ENCODE data around the gene SLC22A4. TPM values are rescaled to one million over a fixed set of nuclear protein-coding genes. Genes with fewer than 3 reads are reported as not detected.

SLC22A4 gene
- total and polyA plus RNA-seq, 2 experiments from 2014 or later, result 24.0 to 26.0 TPM

DNA sequence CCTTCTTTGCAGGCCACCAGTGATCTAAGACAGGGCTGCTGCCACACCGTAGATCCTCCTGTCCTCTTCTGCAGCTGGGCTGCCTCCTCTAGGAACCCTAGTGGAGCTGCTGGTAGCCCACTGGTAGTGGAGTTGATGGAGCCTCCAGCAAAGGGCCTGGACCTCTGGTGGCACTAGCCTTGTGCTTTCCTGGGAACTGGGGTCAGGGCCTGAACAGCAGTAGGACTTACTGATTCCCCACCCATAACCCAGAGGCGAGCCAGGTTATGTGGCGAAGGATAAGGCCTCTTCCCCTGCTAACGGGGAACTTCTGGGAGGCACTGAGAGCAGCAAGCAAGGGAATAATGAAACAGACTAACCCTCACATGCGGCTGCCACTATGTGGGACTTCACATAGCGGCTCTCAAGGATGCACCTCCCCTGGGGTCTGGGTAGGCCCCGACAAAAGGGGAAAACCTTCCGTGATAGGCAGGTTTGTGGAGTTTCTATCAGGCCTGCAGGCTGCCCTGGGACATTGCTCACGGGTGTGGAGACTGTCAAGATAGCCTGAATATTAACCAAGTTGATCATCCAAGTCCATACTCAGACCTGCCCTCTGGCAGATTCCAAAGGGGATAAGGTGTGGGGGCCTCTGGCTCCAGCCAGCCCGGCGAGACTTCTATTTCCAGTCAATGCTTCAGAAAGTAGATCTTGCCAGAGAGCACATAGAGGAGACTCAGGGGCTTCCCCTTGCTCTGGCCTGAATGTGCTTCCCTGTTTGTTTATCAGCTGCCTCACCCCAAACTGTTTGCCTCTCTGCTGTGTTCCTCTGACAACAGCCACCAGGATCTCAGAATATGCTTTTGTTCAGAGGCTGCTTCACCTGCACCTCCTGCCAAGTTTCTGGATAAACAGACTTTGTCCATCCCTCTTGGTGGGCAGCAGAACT is 7.4 kb downstream of the SLC22A4 start:
- Histone ChIP-seq H3K27me3 (replicated peaks; ENCODE audit: insufficient read depth) (no peaks in the 10 kb centered on the region), H3K36me3 (ENCODE audit: low read depth) (no peaks in the 10 kb centered on the region), H3F3A (ENCODE audit: insufficient read depth) (0 out of 2 replicates have a peak, but pooled peaks cover 5% of the 10 kb centered on the region), H3K9me3 (ENCODE audit: low read depth) (no peaks in the 10 kb centered on the region), H4K20me1 (ENCODE audit: insufficient read depth) (no peaks in the 10 kb centered on the region; the same call in 1 of the 2 replicates), H3K4me1 (ENCODE audit: insufficient read depth) (peaks cover 9% of the 10 kb centered on the region; the same call in 1 of the 2 replicates), H3K27ac (no peak overlapping the region), H3K79me2 (ENCODE audit: insufficient read depth) (peaks cover 90% of the 10 kb centered on the region), H3K9me2 (ENCODE audit: insufficient read depth) (no peaks in the 10 kb centered on the region), H3K4me2 (ENCODE audit: unreplicated experiment) (no peak overlapping the region), H3K9ac (no peak overlapping the region), H2AFZ (no peak overlapping the region), H3K4me3 (no peak overlapping the region)
- WGBS, 2 experiments (ENCODE audit: low coverage in 1 of 2, low lambda C conversion rate in 2 of 2, missing lambda C conversion rate in 2 of 2), result 88 to 89% methylated on average over 11 of the region's 11 CpGs
- TF ChIP-seq EZH2 (IDR thresholded peaks at IDR 0.05; ENCODE audit: insufficient read depth, poor library complexity, severe bottlenecking), result no peak
- TF ChIP-seq EZH2phosphoT487 (IDR thresholded peaks at IDR 0.05; ENCODE audit: insufficient read depth, low read depth), result no peak
- DNase-seq, result no peak
- in situ Hi-C loops (cut with MboI), result no loop called here

GRCh38 chr5:132302413-132302812 is 8.2 kb downstream of the SLC22A4 start:
- no peaks in the 10 kb centered on the region for H3K9me3 ChIP-seq (ENCODE audit: low read depth)
- no peak overlapping the region for H3K4me2 ChIP-seq (ENCODE audit: unreplicated experiment)
- 0 out of 2 replicates have a peak, but pooled peaks cover 5% of the 10 kb centered on the region for H3F3A ChIP-seq (ENCODE audit: insufficient read depth)
- no peaks in the 10 kb centered on the region for H3K36me3 ChIP-seq (ENCODE audit: low read depth)
- no peak overlapping the region for H3K4me3 ChIP-seq
- WGBS, 2 experiments (ENCODE audit: low coverage in 1 of 2, low lambda C conversion rate in 2 of 2, missing lambda C conversion rate in 2 of 2), result 56 to 80% methylated on average over 3 of the region's 3 CpGs
- H3K9ac ChIP-seq, result no peak overlapping the region
- no peaks in the 10 kb centered on the region; the same call in 1 of the 2 replicates for H4K20me1 ChIP-seq (ENCODE audit: insufficient read depth)
- H3K9me2 ChIP-seq (ENCODE audit: insufficient read depth), result no peaks in the 10 kb centered on the region
- no peak overlapping the region for H2AFZ ChIP-seq
- H3K27ac ChIP-seq, result no peak overlapping the region
- in situ Hi-C loops (cut with MboI), result no loop called here
- TF ChIP-seq EZH2phosphoT487 (IDR thresholded peaks at IDR 0.05; ENCODE audit: insufficient read depth, low read depth) (no peak), EZH2 (IDR thresholded peaks at IDR 0.05; ENCODE audit: insufficient read depth, poor library complexity, severe bottlenecking) (no peak)
- H3K27me3 ChIP-seq (replicated peaks; ENCODE audit: insufficient read depth), result no peaks in the 10 kb centered on the region
- H3K79me2 ChIP-seq (ENCODE audit: insufficient read depth), result peaks cover 90% of the 10 kb centered on the region
- peaks cover 9% of the 10 kb centered on the region; the same call in 1 of the 2 replicates for H3K4me1 ChIP-seq (ENCODE audit: insufficient read depth)
- DNase-seq, result no peak

DNA sequence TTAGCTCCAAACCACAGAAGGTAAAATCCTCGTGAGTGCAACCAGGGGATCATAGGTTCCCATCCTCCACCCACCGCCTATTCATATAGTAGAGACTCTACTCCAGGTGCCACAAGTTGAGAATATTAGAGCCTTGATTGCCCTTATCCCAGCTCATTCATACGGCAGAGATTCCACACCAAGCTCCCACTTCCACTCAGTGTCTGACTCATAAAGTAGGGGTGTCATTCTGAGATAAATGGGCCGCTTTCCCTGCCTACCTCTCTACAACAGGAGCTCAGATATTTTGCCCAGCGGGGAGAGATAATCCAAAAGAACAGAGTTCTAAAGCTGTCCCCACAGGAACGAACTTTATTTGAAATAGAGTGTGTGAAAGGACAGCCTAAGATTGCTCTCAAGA is 9.4 kb downstream of the SLC22A4 start:
- Histone ChIP-seq H4K20me1 (ENCODE audit: insufficient read depth) (no peaks in the 10 kb centered on the region; the same call in 1 of the 2 replicates), H3K9me3 (ENCODE audit: low read depth) (no peaks in the 10 kb centered on the region), H3K9me2 (ENCODE audit: insufficient read depth) (no peaks in the 10 kb centered on the region), H3K9ac (no peak overlapping the region), H3K27ac (no peak overlapping the region), H2AFZ (no peak overlapping the region), H3F3A (ENCODE audit: insufficient read depth) (0 out of 2 replicates have a peak, but pooled peaks cover 5% of the 10 kb centered on the region), H3K4me1 (ENCODE audit: insufficient read depth) (peaks cover 9% of the 10 kb centered on the region; the same call in 1 of the 2 replicates), H3K4me3 (no peak overlapping the region), H3K36me3 (ENCODE audit: low read depth) (no peaks in the 10 kb centered on the region), H3K27me3 (replicated peaks; ENCODE audit: insufficient read depth) (no peaks in the 10 kb centered on the region), H3K79me2 (ENCODE audit: insufficient read depth) (peaks cover 88% of the 10 kb centered on the region), H3K4me2 (ENCODE audit: unreplicated experiment) (no peak overlapping the region)
- DNase-seq, result no peak
- WGBS, 2 experiments (ENCODE audit: low coverage in 1 of 2, low lambda C conversion rate in 2 of 2, missing lambda C conversion rate in 2 of 2), result 91 to 95% methylated on average over 6 of the region's 6 CpGs
- no peak for TF ChIP-seq EZH2phosphoT487 (IDR thresholded peaks at IDR 0.05; ENCODE audit: insufficient read depth, low read depth)
- no peak for TF ChIP-seq EZH2 (IDR thresholded peaks at IDR 0.05; ENCODE audit: insufficient read depth, poor library complexity, severe bottlenecking)
- in situ Hi-C loops (cut with MboI), result no loop called here

DNA sequence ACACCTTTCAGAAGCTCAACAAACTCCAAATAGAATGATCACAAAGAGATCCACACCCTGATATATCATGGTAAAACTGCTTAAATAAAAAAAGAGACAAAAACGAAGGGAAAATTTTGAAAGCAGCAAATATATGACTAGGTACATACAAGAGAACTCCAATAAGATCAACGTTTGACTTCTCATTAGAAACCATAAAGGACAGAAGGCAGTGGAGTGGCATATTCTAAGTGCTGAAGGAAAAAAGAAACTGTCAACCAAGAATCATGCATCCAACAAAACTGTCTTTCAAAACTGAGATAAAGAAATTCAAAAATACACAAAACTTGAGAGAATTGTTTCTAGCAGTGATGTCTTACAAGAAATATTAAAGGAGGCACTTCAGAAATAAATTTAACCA is 11.2 kb downstream of the SLC22A4 start:
- Histone ChIP-seq H3K9me2 (ENCODE audit: insufficient read depth) (no peaks in the 10 kb centered on the region), H3K4me1 (ENCODE audit: insufficient read depth) (peaks cover 2% of the 10 kb centered on the region; the same call in 1 of the 2 replicates), H3K9ac (no peak overlapping the region), H3F3A (ENCODE audit: insufficient read depth) (no peaks in the 10 kb centered on the region), H3K4me3 (no peak overlapping the region), H3K9me3 (ENCODE audit: low read depth) (no peaks in the 10 kb centered on the region), H3K4me2 (ENCODE audit: unreplicated experiment) (no peak overlapping the region), H3K27me3 (replicated peaks; ENCODE audit: insufficient read depth) (no peaks in the 10 kb centered on the region), H3K36me3 (ENCODE audit: low read depth) (no peaks in the 10 kb centered on the region), H3K79me2 (ENCODE audit: insufficient read depth) (peaks cover 72% of the 10 kb centered on the region), H4K20me1 (ENCODE audit: insufficient read depth) (no peaks in the 10 kb centered on the region; the same call in 1 of the 2 replicates), H2AFZ (no peak overlapping the region), H3K27ac (no peak overlapping the region)
- WGBS, 2 experiments (ENCODE audit: low coverage in 1 of 2, low lambda C conversion rate in 2 of 2, missing lambda C conversion rate in 2 of 2), result 86 to 95% methylated on average over 2 of the region's 2 CpGs
- in situ Hi-C loops (cut with MboI), result no loop called here
- TF ChIP-seq EZH2phosphoT487 (IDR thresholded peaks at IDR 0.05; ENCODE audit: insufficient read depth, low read depth), result no peak
- no peak for TF ChIP-seq EZH2 (IDR thresholded peaks at IDR 0.05; ENCODE audit: insufficient read depth, poor library complexity, severe bottlenecking)
- DNase-seq, result no peak

All from GM23248 (cell line).